Natural killer cell (primary cell): Measurements from ENCODE around the gene AP1M2. TPM values are rescaled to one million over a fixed set of nuclear protein-coding genes. Genes with fewer than 3 reads are reported as not detected.
A peak's percentile ranks its signal among the peaks of the same experiment; 100 is the strongest.

ENCODE experiments used
- ATAC-seq, 3 donors: fragments of 150-1000 bp in 2 of 3; fragments of 200-7000 bp in 1 of 3; cut with Tn5 transposase; 1 replicate in 1 of 3; 2 replicates in 2 of 3; pipeline ENCODE4 v1.10.0; 2021; ENCODE audit warnings: mild to moderate bottlenecking in 2 of 3, moderate library complexity in 2 of 3
- DNase-seq, 2 donors: peaks; one replicate each; pipeline versions ENCODE4 v3.0.0 to v3.0.0-alpha.2; 2013 to 2021; ENCODE audit warnings: mixed read lengths in 1 of 2
- H3K27ac ChIP-seq: one replicate; pipeline ENCODE4 v1.5.1; 2013; ENCODE audit warnings: mild to moderate bottlenecking, low read length
- H3K27me3 ChIP-seq: one replicate; pipeline ENCODE4 v1.6.1; 2013; ENCODE audit warnings: low read length; ENCODE audit not compliant: control insufficient read depth, insufficient read depth
- H3K36me3 ChIP-seq: one replicate; pipeline ENCODE4 v1.6.1; 2013; ENCODE audit warnings: low read length; ENCODE audit not compliant: control insufficient read depth, insufficient read depth
- H3K4me1 ChIP-seq: one replicate; pipeline ENCODE4 v1.6.1; 2013; ENCODE audit warnings: low read length; ENCODE audit not compliant: control insufficient read depth, insufficient read depth
- H3K4me3 ChIP-seq: one replicate; pipeline ENCODE4 v1.5.1; 2013; ENCODE audit warnings: low read length
- H3K9me3 ChIP-seq: one replicate; pipeline ENCODE4 v1.6.1; 2013; ENCODE audit warnings: low read length; ENCODE audit not compliant: control insufficient read depth, insufficient read depth
- H3K27ac Mint-ChIP-seq, 2 donors: one replicate each; pipeline ENCODE4 v1.8.0; 2022; ENCODE audit warnings: mild to moderate bottlenecking in 2 of 2, mixed read lengths in 2 of 2, moderate library complexity in 1 of 2
- H3K27me3 Mint-ChIP-seq, 2 donors: one replicate each; pipeline ENCODE4 v1.8.0; 2022; ENCODE audit warnings: low read depth in 2 of 2, mixed read lengths in 2 of 2
- H3K36me3 Mint-ChIP-seq: one replicate; pipeline ENCODE4 v1.8.0; 2022; ENCODE audit warnings: mixed read lengths
- H3K4me1 Mint-ChIP-seq, 2 donors: one replicate each; pipeline ENCODE4 v1.8.0; 2022; ENCODE audit warnings: mixed read lengths in 2 of 2
- H3K4me3 Mint-ChIP-seq: one replicate; pipeline ENCODE4 v1.8.0; 2022; ENCODE audit warnings: mild to moderate bottlenecking, moderate library complexity, mixed read lengths
- H3K9me3 Mint-ChIP-seq, 2 donors: one replicate each; pipeline ENCODE4 v1.8.0; 2022; ENCODE audit warnings: mixed read lengths in 2 of 2
- CTCF ChIP-seq: fragments of 200-600 bp; IDR thresholded peaks from one replicate; pipeline ENCODE4 v1.8.0; 2022; ENCODE audit warnings: antibody characterized with exemption
- WGBS: methylation state at CpG from one replicate; pipeline ENCODE4 v1.1.7; 2013; ENCODE audit warnings: missing lambda C conversion rate; ENCODE audit not compliant: insufficient coverage; 5-methylcytosine and 5-hydroxymethylcytosine counted together
- intact Hi-C: fragments of 100-400 bp; cut with micrococcal nuclease; formaldehyde crosslinking; loops from one replicate; pipeline ENCODE4 v1.14.2; 2022
- total RNA-seq, 4 donors: library from RNA; stranded (reverse); fragments of 120-200 nt in 1 of 4; gene quantifications; one replicate each; pipeline versions ENCODE4 v1.2.3 to v1.2.4, GENCODE V29; 2013 to 2022

The AP1M2 gene
- total RNA-seq, 3 donors from 2014 or later (not counting 1 experiment from before 2014, with no cell fraction given): 1.3 TPM; not detected in 2

- Mint-ChIP-seq H3K27ac (peak overlapping the region in 1 of 2 donors; percentile 63), H3K4me3 (no peak overlapping the region), H3K4me1 (peaks cover 21 to 41% of the 10 kb centered on the region in 2 donors), H3K36me3 (no peaks in the 10 kb centered on the region), H3K27me3 (no peaks in the 10 kb centered on the region), H3K9me3 (no peaks in the 10 kb centered on the region)
- WGBS: 98% methylated on average over 33 of the region's 33 CpGs
- peaks cover 47% of the 10 kb centered on the region for H3K4me1 ChIP-seq
- no peaks in the 10 kb centered on the region for H3K9me3 ChIP-seq
- no peak overlapping the region for H3K27ac ChIP-seq
- no peak overlapping the region for H3K4me3 ChIP-seq
- TF ChIP-seq CTCF: no peak
- no peaks in the 10 kb centered on the region for H3K27me3 ChIP-seq
- ATAC-seq (no peak), DNase-seq (no peak)
- H3K36me3 ChIP-seq: peaks cover 70% of the 10 kb centered on the region
- intact Hi-C loops: no loop called here
These were observed 29.4 kb downstream of the AP1M2 start for GRCh38 chr19:10557603-10558197.

- Mint-ChIP-seq H3K27me3 (no peaks in the 10 kb centered on the region), H3K4me1 (peaks cover 30 to 46% of the 10 kb centered on the region in 2 donors), H3K27ac (peak overlapping the region; percentile 24 to 71), H3K4me3 (no peak overlapping the region), H3K9me3 (no peaks in the 10 kb centered on the region), H3K36me3 (no peaks in the 10 kb centered on the region)
- intact Hi-C loops: no loop called here
- no peak for ATAC-seq
- TF ChIP-seq CTCF: no peak
- H3K4me1 ChIP-seq: peaks cover 68% of the 10 kb centered on the region
- H3K9me3 ChIP-seq: no peaks in the 10 kb centered on the region
- no peak for DNase-seq
- H3K27ac ChIP-seq: peak overlapping the region; percentile 68
- no peak overlapping the region for H3K4me3 ChIP-seq
- H3K36me3 ChIP-seq: peaks cover 68% of the 10 kb centered on the region
- 69% methylated on average over 7 of the region's 7 CpGs for WGBS
- H3K27me3 ChIP-seq: no peaks in the 10 kb centered on the region
These were observed 31.5 kb downstream of the AP1M2 start for GRCh38 chr19:10555610-10555973.

GRCh38 chr19:10554760-10555609, 32.1 kb downstream of the AP1M2 start:
- Histone ChIP-seq H3K36me3 (peaks cover 68% of the 10 kb centered on the region), H3K27ac (peak overlapping the region; percentile 68), H3K27me3 (no peaks in the 10 kb centered on the region), H3K9me3 (no peaks in the 10 kb centered on the region), H3K4me1 (peaks cover 72% of the 10 kb centered on the region), H3K4me3 (no peak overlapping the region)
- no peak for TF ChIP-seq CTCF
- H3K27me3 Mint-ChIP-seq: no peaks in the 10 kb centered on the region
- peak overlapping the region; percentile 75 for H3K4me3 Mint-ChIP-seq
- WGBS: 86% methylated on average over 30 of the region's 30 CpGs
- intact Hi-C loops: no loop called here
- no peak for DNase-seq
- H3K27ac Mint-ChIP-seq: peak overlapping the region; percentile 94
- H3K9me3 Mint-ChIP-seq: no peaks in the 10 kb centered on the region
- peaks cover 30 to 50% of the 10 kb centered on the region in 2 donors for H3K4me1 Mint-ChIP-seq
- no peaks in the 10 kb centered on the region for H3K36me3 Mint-ChIP-seq
- no peak for ATAC-seq
